GM12878 (cell line): ENCODE data around the gene OSBPL3.

Experiments
- BHLHE40 ChIP-seq, 2 experiments: fragments of 450-650 bp in 1 of 2; IDR thresholded peaks; 2 replicates each; pipeline ENCODE4 v1.6.1; 2011 to 2017; ENCODE audit warnings: low read depth in 2 of 2, borderline replicate concordance in 1 of 2, improper control_type of control experiment in 1 of 2, low read length in 1 of 2, mild to moderate bottlenecking in 1 of 2
- NRF1 ChIP-seq: conservative IDR thresholded peaks from 2 replicates; pipeline ENCODE4 v1.6.1; 2011; ENCODE audit warnings: mild to moderate bottlenecking, low read depth, low read length, improper control_type of control experiment
- POLR2A ChIP-seq: IDR thresholded peaks from 2 replicates; pipeline ENCODE4 v1.6.1; 2011; ENCODE audit warnings: low read depth, mild to moderate bottlenecking, low read length
- SMARCA5 ChIP-seq: fragments of 450-650 bp; IDR thresholded peaks from 2 replicates; pipeline ENCODE4 v1.6.1; 2017; ENCODE audit warnings: mild to moderate bottlenecking
- SMC3 ChIP-seq: IDR thresholded peaks from 2 replicates; pipeline ENCODE4 v1.6.1; 2011; ENCODE audit warnings: low read length, improper control_type of control experiment, borderline replicate concordance
- TAF1 ChIP-seq: IDR thresholded peaks from 2 replicates; pipeline ENCODE4 v1.6.1; 2011; ENCODE audit warnings: mild to moderate bottlenecking, low read depth, low read length, borderline replicate concordance
- TBL1XR1 ChIP-seq: IDR thresholded peaks from 2 replicates; pipeline ENCODE4 v1.6.1; 2012; ENCODE audit warnings: low read depth, low read length, improper control_type of control experiment
- TF ChIP-seq, protein P1 (sequence below): IDR thresholded peaks from 2 replicates; pipeline ENCODE4 v1.6.1; 2012; ENCODE audit warnings: mild to moderate bottlenecking, low read depth, low read length
- TF ChIP-seq, protein P2 (sequence below), 3 experiments: IDR thresholded peaks in 2 of 3; conservative IDR thresholded peaks in 1 of 3; 2 replicates each; pipeline ENCODE4 v1.5.1; 2011; ENCODE audit warnings: low read depth in 3 of 3, low read length in 3 of 3, mild to moderate bottlenecking in 3 of 3, control low read depth in 2 of 3, moderate library complexity in 2 of 3, inconsistent platforms in 1 of 3, mixed read lengths in 1 of 3; ENCODE audit not compliant: control insufficient read depth in 2 of 3, insufficient read depth in 1 of 3; ENCODE audit errors: extremely low read depth in 1 of 3
- TF ChIP-seq, protein P3 (sequence below): fragments of 450-650 bp; IDR thresholded peaks from 2 replicates; pipeline ENCODE4 v1.6.1; 2017; ENCODE audit warnings: mild to moderate bottlenecking, moderate library complexity
- TF ChIP-seq, protein P4 (sequence below): fragments of 450-650 bp; IDR thresholded peaks from 2 replicates; pipeline ENCODE4 v1.6.1; 2017; ENCODE audit warnings: mild to moderate bottlenecking
- TF ChIP-seq, protein P5 (sequence below): IDR thresholded peaks from 2 replicates; pipeline ENCODE4 v1.6.1; 2011; ENCODE audit warnings: borderline replicate concordance, low read depth, mild to moderate bottlenecking, moderate library complexity, mixed read lengths, low read length; ENCODE audit not compliant: insufficient read depth; ENCODE audit errors: extremely low read length

DNA sequence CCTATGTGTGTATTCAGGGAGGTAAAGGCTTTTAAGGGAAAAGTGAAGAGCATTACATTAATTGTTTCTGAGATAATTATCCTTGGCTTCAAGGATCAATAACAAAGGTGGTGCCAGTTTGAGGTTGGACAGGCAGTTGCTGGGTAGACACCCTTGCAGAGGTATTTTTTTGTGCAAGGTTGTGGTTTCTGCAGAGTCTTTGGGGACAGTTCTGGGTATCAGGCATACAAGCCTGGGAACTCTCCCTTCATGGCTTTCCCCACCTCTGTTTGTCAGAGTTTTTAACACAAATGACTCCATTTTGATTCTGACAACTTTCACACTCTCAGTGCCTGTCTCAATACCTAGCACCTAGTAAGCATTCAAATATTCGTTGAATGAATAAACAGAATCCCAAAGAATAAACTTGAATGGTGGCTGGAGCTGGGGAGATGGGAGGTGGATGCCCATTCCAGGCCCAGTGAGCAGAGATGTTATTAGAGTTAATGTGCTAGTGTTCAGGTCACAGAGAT is 7.4 kb upstream of the OSBPL3 start:
- TF ChIP-seq, protein P1, sequence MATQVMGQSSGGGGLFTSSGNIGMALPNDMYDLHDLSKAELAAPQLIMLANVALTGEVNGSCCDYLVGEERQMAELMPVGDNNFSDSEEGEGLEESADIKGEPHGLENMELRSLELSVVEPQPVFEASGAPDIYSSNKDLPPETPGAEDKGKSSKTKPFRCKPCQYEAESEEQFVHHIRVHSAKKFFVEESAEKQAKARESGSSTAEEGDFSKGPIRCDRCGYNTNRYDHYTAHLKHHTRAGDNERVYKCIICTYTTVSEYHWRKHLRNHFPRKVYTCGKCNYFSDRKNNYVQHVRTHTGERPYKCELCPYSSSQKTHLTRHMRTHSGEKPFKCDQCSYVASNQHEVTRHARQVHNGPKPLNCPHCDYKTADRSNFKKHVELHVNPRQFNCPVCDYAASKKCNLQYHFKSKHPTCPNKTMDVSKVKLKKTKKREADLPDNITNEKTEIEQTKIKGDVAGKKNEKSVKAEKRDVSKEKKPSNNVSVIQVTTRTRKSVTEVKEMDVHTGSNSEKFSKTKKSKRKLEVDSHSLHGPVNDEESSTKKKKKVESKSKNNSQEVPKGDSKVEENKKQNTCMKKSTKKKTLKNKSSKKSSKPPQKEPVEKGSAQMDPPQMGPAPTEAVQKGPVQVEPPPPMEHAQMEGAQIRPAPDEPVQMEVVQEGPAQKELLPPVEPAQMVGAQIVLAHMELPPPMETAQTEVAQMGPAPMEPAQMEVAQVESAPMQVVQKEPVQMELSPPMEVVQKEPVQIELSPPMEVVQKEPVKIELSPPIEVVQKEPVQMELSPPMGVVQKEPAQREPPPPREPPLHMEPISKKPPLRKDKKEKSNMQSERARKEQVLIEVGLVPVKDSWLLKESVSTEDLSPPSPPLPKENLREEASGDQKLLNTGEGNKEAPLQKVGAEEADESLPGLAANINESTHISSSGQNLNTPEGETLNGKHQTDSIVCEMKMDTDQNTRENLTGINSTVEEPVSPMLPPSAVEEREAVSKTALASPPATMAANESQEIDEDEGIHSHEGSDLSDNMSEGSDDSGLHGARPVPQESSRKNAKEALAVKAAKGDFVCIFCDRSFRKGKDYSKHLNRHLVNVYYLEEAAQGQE: no peak
- TF ChIP-seq, protein P2, sequence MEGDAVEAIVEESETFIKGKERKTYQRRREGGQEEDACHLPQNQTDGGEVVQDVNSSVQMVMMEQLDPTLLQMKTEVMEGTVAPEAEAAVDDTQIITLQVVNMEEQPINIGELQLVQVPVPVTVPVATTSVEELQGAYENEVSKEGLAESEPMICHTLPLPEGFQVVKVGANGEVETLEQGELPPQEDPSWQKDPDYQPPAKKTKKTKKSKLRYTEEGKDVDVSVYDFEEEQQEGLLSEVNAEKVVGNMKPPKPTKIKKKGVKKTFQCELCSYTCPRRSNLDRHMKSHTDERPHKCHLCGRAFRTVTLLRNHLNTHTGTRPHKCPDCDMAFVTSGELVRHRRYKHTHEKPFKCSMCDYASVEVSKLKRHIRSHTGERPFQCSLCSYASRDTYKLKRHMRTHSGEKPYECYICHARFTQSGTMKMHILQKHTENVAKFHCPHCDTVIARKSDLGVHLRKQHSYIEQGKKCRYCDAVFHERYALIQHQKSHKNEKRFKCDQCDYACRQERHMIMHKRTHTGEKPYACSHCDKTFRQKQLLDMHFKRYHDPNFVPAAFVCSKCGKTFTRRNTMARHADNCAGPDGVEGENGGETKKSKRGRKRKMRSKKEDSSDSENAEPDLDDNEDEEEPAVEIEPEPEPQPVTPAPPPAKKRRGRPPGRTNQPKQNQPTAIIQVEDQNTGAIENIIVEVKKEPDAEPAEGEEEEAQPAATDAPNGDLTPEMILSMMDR (IDR thresholded peaks at IDR 0.05 in 2 of 3, conservative IDR thresholded peaks at IDR 0.05 in 1 of 3; ENCODE audit: control insufficient read depth in 2 of 3, extremely low read depth in 1 of 3, insufficient read depth in 1 of 3, low read depth in 3 of 3, low read length in 3 of 3): no peak
- TF ChIP-seq, protein P3, sequence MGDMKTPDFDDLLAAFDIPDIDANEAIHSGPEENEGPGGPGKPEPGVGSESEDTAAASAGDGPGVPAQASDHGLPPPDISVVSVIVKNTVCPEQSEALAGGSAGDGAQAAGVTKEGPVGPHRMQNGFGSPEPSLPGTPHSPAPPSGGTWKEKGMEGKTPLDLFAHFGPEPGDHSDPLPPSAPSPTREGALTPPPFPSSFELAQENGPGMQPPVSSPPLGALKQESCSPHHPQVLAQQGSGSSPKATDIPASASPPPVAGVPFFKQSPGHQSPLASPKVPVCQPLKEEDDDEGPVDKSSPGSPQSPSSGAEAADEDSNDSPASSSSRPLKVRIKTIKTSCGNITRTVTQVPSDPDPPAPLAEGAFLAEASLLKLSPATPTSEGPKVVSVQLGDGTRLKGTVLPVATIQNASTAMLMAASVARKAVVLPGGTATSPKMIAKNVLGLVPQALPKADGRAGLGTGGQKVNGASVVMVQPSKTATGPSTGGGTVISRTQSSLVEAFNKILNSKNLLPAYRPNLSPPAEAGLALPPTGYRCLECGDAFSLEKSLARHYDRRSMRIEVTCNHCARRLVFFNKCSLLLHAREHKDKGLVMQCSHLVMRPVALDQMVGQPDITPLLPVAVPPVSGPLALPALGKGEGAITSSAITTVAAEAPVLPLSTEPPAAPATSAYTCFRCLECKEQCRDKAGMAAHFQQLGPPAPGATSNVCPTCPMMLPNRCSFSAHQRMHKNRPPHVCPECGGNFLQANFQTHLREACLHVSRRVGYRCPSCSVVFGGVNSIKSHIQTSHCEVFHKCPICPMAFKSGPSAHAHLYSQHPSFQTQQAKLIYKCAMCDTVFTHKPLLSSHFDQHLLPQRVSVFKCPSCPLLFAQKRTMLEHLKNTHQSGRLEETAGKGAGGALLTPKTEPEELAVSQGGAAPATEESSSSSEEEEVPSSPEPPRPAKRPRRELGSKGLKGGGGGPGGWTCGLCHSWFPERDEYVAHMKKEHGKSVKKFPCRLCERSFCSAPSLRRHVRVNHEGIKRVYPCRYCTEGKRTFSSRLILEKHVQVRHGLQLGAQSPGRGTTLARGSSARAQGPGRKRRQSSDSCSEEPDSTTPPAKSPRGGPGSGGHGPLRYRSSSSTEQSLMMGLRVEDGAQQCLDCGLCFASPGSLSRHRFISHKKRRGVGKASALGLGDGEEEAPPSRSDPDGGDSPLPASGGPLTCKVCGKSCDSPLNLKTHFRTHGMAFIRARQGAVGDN: peak; percentile 92
- TF ChIP-seq POLR2A: no peak
- TF ChIP-seq, protein P4, sequence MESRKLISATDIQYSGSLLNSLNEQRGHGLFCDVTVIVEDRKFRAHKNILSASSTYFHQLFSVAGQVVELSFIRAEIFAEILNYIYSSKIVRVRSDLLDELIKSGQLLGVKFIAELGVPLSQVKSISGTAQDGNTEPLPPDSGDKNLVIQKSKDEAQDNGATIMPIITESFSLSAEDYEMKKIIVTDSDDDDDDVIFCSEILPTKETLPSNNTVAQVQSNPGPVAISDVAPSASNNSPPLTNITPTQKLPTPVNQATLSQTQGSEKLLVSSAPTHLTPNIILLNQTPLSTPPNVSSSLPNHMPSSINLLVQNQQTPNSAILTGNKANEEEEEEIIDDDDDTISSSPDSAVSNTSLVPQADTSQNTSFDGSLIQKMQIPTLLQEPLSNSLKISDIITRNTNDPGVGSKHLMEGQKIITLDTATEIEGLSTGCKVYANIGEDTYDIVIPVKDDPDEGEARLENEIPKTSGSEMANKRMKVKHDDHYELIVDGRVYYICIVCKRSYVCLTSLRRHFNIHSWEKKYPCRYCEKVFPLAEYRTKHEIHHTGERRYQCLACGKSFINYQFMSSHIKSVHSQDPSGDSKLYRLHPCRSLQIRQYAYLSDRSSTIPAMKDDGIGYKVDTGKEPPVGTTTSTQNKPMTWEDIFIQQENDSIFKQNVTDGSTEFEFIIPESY: no peak
- TF ChIP-seq NRF1: no peak
- TF ChIP-seq, protein P5, sequence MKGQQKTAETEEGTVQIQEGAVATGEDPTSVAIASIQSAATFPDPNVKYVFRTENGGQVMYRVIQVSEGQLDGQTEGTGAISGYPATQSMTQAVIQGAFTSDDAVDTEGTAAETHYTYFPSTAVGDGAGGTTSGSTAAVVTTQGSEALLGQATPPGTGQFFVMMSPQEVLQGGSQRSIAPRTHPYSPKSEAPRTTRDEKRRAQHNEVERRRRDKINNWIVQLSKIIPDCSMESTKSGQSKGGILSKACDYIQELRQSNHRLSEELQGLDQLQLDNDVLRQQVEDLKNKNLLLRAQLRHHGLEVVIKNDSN: no peak
- no peak for TF ChIP-seq SMC3
- TF ChIP-seq TAF1: no peak
- TF ChIP-seq TBL1XR1: no peak
- TF ChIP-seq SMARCA5: no peak
- no peak for TF ChIP-seq BHLHE40 (IDR thresholded peaks at IDR 0.05; ENCODE audit: borderline replicate concordance in 1 of 2, low read depth in 2 of 2, low read length in 1 of 2)
